ENCODE measurements around the gene TMEM185B. TPM values are rescaled to one million over a fixed set of nuclear protein-coding genes. Genes with fewer than 3 reads are reported as not detected.

The TMEM185B gene
- 10 to 100 TPM; 11.6 to 33.3 (median 20.1) TPM for total RNA-seq

- Histone ChIP-seq H3K4me1 (peaks cover 5 to 28% (median 10%) of the 10 kb centered on the region in 4 donors), H3K4me3 (peak within 1 kb of the TSS; percentile 57 to 91 (median 78)), H3K27ac (peak within 1 kb of the TSS; percentile 94 to 99 (median 97)), H3K36me3 (no peaks in the 10 kb centered on the region), H3K9me3 (no peaks in the 10 kb centered on the region), H3K27me3 (no peaks in the 10 kb centered on the region)
- peak; percentile 64 to 68 for TF ChIP-seq POLR2A (IDR thresholded peaks at IDR 0.05)
- TF ChIP-seq CTCF (IDR thresholded peaks at IDR 0.05) = peak in 4 of 6 experiments; percentile 15 to 52 (median 49)
- DNase-seq = peak; percentile 86 to 98 (median 96)
Observed at GRCh38 chr2:120223034-120223912, at the start of gene TMEM185B. Gene TMEM185B (minus strand): TSS chr2:120223400. CDS start chr2:120222976, 424 bp downstream.

GRCh38 chr2:120271711-120272379 lies 48.6 kb upstream of the TMEM185B start:
- H3K36me3 ChIP-seq = no peaks in the 10 kb centered on the region
- no peak overlapping the region for H3K4me3 ChIP-seq
- H3K4me1 ChIP-seq = no peaks in the 10 kb centered on the region
- H3K9me3 ChIP-seq = no peaks in the 10 kb centered on the region
- TF ChIP-seq CTCF (IDR thresholded peaks at IDR 0.05) (no peak), POLR2A (IDR thresholded peaks at IDR 0.05) (no peak)
- no peaks in the 10 kb centered on the region for H3K27me3 ChIP-seq
- no peak for DNase-seq
- no peak overlapping the region for H3K27ac ChIP-seq

GRCh38 chr2:120269816-120270215 lies 46.6 kb upstream of the TMEM185B start:
- TF ChIP-seq POLR2A (IDR thresholded peaks at IDR 0.05) (no peak), CTCF (IDR thresholded peaks at IDR 0.05) (no peak)
- DNase-seq = no peak
- no peak overlapping the region for H3K27ac ChIP-seq

GRCh38 chr2:120269076-120269744 lies 46.0 kb upstream of the TMEM185B start:
- no peaks in the 10 kb centered on the region for H3K9me3 ChIP-seq
- TF ChIP-seq CTCF (IDR thresholded peaks at IDR 0.05) (no peak), POLR2A (IDR thresholded peaks at IDR 0.05) (no peak)
- no peak overlapping the region for H3K4me3 ChIP-seq
- no peaks in the 10 kb centered on the region for H3K4me1 ChIP-seq
- H3K27ac ChIP-seq = no peak overlapping the region
- no peaks in the 10 kb centered on the region for H3K36me3 ChIP-seq
- H3K27me3 ChIP-seq = no peaks in the 10 kb centered on the region
- no peak for DNase-seq

More at GRCh38 chr2:120269816-120270215, 46.6 kb upstream of the TMEM185B start:
- Histone ChIP-seq H3K36me3 (no peaks in the 10 kb centered on the region), H3K27me3 (no peaks in the 10 kb centered on the region), H3K9me3 (no peaks in the 10 kb centered on the region), H3K4me3 (no peak overlapping the region), H3K4me1 (no peaks in the 10 kb centered on the region)

GRCh38 chr2:120267348-120267747 lies 44.1 kb upstream of the TMEM185B start:
- no peaks in the 10 kb centered on the region for H3K27me3 ChIP-seq
- no peak overlapping the region for H3K27ac ChIP-seq
- DNase-seq = no peak
- H3K4me1 ChIP-seq = no peaks in the 10 kb centered on the region
- no peak overlapping the region for H3K4me3 ChIP-seq
- TF ChIP-seq CTCF (IDR thresholded peaks at IDR 0.05) (no peak), POLR2A (IDR thresholded peaks at IDR 0.05) (no peak)
- no peaks in the 10 kb centered on the region for H3K9me3 ChIP-seq
- H3K36me3 ChIP-seq = no peaks in the 10 kb centered on the region
